Stimulated activated CD4-positive, alpha-beta T cell treated with anti-CD3 and anti-CD28 coated beads, TNF-alpha, amount 100 ng/mL, for 48 hours (primary cell): ENCODE data around the gene IL24.
"Not testable (repeated sequence)": the region's sequence is repeated elsewhere in the genome, so short reads cannot be mapped to it uniquely, and the experiment has no call there.

Experiments
- DNase-seq, 3 donors: peaks; one replicate each; pipeline ENCODE4 v3.0.0-alpha.2; 2020; ENCODE audit warnings: low read depth in 3 of 3

IL24 gene

DNA sequence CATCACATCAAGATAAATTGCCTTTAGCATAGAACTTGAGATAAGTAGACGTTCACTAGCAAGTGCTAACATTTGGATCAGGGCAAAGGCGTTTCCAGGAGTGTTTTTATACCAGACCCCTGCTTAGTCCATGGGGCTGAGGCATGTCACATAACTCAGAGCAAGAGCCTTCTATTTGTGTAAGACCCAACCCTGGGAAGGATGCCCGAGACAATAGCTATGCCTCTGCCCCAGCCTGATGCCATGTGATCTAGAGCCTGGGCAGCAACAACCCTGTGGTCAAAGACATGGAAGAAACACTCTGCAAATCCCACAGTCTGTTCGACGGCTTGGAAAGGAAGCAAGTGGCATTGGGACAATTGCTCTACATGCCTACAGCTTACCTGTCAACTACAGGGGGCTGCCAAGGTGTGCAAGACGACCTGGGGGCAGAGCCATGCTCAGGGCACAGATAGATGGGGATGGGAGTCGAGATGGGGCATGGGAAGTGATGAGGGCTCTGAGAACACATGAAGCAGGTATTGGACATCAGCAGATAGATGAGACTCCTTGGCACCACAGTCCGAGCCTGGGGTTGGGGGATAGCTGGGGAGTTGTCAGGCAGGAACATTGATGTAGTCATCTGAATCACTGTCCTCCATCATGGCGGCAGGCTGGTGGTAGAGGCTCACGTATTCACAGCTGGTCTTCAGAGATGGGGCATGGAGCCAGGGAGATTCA, 7.3 kb downstream of the IL24 start:
- no peak for DNase-seq

DNA sequence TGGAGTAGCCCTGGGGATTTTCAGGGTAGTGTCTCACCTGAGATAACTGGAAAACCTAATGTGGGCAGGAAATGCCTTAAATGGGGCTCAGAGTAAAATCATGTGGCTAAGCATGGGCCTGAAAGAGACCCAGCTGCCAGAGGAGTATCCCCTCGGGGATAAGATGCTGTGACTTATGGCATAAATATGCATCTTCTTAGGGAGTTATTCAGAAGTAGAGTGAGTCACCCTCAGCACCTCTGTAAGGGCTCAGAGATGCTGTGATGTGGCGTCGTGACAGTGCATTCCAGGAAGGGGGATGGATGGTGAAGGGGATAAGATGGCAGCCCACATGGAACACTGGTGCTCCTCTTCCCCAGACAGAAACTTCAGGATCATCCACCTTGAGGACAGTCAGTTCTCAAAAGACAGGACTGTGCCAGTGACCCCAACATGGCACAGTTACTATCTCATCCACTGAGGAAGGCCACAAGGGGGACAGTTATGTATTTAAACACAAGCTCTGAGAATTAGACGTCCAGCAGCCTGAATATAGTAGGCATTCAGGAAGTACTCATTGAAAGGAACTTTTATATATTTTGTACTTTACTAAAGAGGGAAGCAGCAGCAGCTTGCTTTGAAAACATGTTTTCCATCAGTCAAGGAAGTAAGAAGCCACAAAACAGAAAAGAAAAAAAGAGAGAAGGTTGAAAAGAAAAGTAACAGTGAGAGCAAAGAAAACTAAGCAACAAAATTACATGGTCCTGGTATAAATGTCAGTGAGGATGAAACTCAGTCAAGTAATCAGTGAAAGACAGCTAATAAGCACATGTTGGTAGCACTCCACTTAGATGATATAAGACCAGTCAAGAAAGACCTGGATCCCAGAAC, 8.3 kb downstream of the IL24 start:
- DNase-seq, result no peak

DNA sequence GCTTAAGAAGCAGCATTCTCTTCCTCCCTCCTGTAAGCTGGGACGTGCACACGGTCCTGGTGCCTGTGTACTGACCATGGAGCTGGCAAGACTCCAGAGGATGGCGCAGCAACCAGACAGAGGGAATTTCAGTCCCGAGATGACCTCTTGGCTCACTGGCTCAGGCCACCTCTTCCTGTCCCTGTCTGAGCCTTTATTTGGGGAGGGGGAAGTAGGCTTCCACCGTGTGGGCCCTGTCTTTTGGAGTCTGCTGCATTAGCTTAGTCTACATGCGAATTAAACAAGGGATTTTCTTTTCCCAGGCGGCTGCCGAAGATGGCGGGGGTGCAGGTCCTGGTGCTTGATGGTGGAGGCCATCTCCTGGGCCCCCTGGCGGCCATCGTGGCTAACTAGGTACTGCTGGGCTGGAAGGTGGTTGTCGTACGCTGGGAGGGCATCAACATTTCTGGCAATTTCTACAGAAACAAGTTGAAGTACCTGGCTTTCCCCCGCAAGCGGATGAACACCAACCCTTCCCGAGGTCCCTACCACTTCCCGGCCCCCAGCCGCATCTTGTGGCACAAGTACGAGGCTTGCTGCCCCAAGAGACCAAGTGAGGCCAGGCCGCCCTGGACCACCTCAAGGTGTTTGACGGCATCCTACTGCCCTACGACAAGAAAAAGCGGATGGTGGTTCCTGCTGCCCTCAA, 10.2 kb downstream of the IL24 start:
- DNase-seq, result no peak

DNA sequence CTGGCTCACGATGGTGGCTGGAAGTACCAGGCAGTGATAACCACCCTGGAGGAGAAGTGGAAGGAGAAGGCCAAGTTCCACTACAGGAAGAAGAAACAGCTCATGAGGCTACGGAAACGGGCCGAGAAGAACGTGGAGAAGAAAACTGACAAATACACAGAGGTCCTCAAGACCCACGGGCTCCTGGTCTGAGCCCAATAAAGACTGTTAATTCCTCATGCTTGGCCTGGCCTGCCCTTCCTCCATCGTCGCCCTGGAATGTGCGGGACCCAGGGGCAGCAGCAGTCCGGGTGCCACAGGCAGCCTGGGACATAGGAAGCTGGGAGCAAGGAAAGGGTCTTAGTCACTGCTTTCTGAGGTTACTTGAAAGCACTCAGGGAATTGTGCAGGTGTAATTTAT, 10.8 kb downstream of the IL24 start:
- no peak for DNase-seq

DNA sequence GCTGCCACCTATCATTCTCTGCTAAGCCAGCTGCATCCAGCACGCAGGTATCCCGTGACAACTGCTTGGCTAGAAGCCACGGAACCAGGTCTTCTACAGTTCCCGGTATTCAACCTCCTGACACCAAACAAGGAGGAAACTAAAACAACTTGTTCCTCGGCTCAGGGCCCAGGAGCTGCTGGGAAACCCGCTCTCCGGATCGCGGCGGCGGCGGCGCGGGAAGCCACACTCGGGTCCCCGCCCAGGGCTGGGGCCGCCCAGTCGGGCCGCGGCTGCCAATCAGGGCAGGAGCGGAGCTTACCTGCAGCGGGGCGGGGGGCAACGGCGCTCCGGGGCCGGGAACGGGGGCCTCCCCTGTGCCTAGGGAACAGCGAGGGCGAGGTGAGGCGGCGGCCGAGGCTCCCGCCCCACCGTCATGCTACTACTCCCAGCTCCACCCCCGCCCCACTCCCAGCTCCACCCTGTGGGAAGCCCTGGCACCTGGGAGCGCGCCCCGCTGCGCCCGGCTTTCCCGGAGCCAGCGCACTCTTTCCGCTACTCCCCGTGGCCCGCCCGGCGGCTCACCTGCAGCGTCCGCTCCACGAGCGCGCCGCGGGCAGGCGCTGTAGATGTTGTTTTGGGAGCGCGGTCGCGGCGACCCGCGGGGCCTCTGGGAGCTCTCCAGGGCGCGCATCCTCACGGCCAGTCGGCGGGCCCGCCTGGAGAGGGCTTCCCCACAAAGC, 12.1 kb downstream of the IL24 start:
- no peak for DNase-seq

DNA sequence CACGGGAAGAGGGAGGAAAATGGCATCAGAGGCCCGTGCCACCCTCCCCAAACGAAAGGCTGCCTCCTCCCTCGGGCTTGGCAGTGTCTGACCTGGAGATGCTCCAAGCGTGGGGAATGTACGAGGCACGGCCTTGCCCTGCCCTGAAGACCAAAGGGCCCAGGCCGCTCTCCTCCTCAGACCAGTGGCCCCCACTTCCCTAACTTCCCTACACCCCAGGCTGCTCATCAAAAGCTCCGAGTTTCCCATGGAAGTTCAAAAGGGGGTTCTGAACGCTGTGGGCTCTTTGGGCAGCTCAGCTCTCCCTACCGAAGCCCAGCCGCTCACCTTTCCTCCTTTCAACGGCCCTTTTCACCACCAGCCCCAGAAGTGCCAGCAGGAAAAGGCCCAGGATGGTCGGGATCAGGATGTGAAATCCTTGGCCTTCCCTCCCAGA, 12.7 kb downstream of the IL24 start:
- DNase-seq, result no peak

DNA sequence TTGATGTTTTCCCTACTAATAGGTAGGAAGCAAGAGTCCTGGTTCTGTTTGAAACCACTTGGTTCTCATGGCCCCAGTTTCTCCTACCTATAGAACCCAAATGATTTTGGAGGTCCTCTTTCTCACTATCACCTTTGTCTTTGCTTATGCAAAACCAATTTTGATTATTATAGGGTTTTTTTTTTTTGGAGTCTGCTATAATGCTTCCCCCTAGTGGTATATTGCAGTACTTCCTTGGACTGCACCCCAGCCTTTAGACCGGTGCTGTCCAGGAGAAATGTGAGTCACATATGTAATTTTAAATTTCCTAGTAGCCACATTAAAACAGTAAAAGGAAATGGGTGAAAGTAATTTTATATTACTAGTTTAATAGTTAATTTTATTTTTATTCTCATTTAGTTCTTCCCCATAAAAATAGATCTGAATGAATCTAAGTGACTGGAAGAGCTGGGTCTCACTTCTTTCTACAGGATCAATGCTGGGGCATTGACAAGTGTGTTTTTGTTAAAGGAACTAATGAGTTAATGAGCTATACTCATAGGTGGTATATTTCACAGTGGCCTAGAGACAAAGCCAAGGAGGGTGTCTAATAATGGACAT, 13.9 kb downstream of the IL24 start:
- DNase-seq, result no peak

DNA sequence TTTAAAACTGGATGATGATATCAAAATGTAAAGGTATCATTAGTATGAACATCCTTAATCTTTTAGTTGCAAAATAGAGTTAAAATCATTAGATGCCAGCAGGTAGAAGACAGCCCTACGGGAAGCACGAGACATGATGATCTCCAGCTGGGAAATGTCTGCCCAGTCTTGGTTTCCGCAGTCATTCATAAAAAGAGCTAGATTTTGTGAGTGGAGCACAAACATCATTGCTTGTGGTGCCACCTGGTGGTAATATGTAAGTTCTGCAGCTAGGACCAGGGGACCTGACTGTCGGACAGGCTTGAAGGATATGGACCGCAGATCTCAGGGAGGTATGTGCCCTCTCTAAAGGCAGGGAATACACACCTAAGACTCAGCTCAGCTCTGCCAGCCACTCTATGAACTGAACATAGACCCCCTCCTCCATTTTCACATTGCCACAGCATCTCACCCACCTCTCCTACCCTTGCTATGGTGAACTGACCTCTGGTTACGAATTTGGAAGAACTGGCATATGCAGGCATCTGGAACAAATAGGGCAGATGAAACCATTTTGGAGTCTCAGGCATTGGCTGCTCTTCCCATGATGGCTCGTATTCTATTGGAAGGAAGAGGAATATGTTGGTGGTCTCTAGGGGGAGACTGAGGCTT, 15.3 kb downstream of the IL24 start:
- DNase-seq, result no peak

DNA sequence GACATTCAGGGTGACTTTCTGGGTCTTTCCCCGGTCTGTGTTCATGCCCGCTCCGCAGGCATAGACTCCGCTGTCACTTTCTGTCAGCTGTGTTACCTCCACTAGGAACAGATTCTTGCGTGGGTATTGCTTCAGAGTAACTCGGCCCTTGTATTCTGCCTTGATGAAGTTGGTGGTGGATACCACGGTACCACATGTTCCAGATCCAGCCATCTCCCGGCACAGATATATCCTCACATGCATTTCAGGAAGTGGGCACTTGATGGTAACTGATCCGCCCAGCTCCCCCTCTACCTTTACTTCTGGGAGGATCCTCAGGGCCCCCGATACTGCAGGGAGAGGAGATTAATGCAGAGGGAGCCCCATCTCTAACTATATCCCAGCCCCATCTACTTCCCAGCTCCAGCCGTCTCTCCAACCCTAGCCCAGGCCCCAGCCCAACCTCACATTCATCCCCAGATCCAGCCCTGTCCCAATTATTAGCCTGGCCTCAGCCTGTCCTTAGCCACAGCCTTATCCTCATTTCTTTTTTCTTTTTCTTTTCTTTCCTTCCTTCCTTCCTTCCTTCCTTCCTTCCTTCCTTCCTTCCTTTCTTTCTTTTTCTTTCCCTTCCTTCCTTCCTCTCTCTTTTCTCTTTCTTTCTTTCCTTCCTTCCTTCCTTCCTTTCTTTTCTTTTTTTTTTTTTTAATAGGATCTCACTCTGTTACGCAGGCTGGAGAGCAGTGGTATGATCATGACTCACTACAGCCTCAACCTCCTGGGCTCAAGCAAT, 16.7 kb downstream of the IL24 start:
- no peak for DNase-seq

DNA sequence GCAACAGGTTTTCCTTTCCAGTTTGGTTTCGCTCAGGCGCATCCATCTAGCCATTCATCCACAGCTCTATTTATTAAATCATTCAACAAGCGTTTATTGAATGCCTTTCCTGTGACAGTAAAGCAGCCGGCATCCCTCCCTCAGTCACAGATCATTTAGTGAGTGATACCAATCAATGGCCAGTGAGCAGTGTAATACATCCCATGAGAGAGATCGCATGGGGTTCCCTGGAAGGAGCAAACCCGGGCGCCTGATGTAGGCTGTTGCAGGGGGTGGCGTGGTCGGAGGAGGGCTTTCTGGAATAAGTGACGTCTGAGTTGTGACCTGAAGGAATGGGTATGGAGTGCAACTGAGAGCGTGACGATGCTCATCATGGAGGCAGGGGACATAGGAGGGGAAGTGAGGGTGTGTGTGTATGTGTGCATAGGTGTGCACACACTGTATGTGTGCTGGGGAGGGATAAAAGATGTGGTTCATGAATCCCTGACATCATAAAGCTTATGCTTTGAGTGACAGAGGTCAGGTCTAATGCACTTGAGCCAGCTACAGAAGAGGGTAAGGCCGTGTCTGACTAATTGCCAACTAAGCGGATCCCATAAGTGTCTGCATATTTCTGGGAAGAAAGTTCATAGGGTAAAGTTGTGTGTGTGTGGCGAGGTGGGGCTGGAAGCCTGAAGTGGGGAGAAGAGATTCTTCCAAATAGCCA, 17.9 kb downstream of the IL24 start:
- no peak for DNase-seq

DNA sequence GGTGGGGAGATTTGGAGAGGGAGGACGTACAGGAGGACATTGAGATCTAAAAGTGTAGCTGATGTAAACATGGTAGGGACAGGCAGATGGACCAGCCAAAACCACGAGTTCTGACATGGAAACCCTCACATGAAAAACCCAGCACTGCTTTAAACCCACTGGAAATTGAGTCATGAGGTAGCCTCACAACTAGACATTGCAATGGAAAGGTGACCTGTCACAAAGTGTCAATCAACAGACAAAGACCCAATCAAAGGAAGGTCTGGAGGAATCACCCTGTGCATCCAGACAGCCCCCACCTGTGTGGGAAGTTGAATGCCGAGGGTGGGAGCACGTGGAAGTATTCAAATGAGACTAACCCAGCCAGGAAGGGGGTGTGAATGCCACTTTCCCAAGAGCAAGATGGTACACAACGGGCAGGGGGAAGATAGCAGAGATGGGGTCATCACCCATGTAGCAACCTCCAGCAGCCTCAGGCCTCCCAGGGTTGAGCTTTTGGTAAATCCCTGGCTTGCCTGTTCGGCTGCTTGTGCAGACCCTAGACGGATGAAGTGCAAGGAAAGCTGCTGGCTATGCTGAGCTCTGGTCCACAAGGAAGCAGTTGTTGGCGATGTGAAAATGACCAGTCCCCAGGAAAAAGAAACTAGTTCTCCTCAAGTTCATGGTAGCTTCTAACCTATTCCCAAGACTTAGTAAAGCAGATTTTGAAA, 18.9 kb downstream of the IL24 start:
- no peak for DNase-seq

DNA sequence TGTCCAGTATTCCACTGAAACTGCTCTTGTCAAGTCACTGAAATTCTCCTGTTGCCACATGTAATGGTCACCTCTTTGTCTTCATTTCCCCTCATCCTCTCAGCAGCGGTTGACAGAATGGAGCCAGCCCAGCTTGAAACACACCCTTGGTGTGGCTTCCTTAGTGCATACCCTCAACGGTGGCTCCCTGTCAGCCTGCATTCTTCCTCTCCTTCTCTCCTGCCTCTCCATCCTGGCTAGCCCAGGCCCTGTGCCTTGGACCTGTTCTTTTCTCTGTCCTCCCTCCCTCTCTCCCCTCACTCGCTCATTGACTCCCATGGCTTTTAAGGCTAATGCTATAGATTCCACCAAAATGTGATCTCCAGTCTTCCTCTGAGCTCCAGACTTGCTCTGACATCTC, 20.8 kb downstream of the IL24 start:
- DNase-seq, result no peak

DNA sequence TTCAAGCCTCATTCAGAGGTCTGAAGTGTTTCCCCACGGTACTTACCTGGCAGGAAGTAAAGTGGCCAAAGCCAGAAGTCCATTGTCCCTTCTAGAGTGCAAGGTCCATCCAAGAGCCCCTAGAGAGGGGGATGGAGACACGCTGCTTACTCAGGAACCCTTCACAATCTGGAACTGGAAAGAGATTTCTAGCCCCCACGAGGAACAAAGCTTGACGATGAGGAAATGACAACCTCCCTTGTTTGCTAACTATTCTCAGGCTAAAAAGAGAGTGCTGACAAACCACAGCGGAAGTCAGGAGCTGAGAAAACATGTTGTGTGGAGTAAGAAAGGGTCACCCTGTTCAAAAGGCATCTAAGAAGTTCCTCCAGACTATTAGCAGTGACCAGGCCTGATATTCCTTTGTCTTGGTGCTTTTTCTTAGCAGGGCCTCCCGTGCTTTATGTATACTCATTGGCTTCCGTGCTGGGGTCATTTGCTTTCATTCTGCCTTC, 24.6 kb downstream of the IL24 start, which contains the start of gene FCMR:
Gene FCMR (minus strand): TSS at position 170 of the 494 bp plus-strand sequence. CDS start 87 bp downstream, at position 83.
- DNase-seq, result no peak

DNA sequence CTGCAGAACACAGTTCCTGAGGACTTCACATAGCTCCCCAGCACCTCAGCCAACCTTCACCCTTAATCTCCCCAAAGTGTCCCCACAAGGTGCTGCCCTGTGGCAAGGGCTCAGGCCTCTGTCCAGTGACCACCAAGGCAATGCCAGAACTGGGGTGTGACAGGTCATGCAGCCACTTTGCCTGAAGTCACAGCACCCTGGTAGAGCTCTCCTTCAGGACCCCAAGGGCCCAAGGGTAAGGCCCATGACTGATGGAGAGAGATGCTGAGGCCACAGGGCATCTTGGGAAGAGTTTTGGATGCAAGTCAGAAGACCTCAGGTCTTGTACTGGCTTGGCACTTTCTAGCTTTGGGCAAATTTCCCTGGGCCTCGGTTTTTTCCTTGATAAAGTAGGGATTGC, 25.3 kb downstream of the IL24 start:
- no peak for DNase-seq

DNA sequence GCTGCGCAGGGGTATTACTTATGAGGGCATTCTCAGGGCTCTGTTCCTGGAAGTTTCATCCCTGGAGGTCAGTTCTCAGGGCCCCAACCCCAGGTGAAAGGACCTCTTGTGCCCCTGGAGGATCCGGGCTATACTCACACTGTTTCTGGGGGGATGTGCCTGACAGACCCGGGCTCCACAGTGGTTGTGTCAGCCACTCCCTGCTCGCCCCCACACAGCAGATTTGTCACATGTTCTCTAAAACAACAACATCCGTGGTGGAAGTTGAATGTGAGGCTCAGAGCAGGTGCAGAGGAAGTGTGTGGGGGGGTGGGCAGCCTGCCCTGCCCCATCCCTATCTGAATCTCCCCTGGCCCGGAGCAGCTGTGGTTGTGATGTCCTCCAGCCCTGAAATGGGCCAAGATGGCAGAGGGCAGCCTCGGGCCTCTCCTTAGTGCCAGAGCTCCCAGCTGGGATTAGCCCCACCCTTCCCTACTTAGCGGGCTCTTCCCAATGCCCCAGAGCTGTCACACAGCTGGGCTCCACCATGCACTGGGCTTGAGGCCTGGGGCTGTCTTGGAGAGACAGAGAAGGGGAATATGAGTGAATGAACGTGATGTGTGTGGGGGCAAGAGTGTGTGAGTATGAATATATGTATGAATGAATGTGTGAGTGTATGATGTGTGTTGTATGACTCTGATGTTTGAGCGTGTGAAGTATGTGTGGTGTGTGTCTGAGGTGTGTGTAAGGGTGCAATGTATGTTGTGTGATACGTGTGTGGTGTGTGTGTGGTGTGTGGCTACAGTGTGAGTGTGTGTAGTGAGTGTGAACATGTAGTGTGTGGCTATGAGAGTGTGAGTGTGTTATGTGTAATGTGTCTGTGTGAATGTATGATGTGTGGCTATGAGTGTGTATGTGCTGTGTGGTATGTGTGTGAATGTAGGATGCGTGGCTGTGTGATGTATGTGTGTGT, 26.0 kb downstream of the IL24 start:
- peak in 1 of 3 donors; percentile 70 for DNase-seq

DNA sequence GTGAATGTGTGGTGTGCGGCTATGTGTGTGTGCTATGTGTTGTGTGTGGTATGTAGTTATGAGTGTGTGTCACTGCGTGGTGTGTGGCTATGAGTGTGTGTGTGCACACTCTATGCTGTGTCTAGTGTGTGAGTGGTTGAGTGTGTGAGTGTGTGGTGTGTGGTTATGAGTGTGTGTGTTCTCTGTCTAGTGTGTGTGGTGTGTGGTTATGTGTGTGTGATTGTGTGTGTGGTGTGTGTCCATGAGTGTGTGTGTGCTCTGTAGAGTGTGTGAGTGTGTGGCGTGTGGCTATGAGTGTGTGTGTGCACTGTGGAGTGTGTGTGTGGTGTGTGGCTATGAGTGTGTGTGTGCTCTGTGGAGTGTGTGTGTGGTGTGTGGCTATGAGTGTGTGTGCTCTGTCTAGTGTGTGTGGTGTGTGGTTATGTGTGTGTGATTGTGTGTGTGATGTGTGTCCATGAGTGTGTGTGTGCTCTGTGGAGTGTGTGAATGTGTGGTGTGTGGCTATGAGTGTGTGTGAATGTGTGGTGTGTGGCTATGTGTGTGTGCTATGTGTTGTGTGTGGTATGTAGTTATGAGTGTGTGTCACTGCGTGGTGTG, 26.8 kb downstream of the IL24 start:
- not testable (repeated sequence) for DNase-seq

DNA sequence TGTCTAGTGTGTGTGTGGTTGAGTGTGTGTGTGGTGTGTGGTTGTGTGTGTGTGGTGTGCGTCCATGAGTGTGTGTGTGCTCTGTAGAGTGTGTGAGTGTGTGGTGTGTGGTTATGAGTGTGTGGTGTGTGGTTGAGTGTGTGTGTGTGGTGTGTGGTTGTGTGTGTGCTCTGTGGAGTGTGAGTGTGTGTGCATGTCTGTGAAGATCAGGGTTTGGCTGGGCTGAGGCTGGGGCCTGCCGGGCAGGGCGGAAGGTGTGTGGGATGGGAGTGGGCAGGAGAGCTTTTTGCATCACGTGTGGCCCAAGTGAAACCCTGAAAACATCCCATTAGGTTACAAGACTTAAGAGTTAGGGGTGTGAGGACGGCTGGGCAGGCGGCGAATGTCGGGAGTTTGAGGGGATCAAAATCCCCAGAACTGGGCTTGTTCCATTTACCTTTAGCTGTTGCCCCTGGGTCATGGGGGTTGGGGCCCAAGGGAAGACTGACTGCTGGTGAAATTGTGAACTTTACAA, 27.4 kb downstream of the IL24 start:
- no peak for DNase-seq
